GM12873 (cell line): Measurements from ENCODE around the gene TMEM179B.

Experiments used
- TF ChIP-seq, protein P1 (sequence below): IDR thresholded peaks from 2 replicates; pipeline ENCODE4 v1.5.1; 2012; ENCODE audit warnings: low read depth, mild to moderate bottlenecking, moderate library complexity, low read length, control low read depth; ENCODE audit not compliant: insufficient read depth; ENCODE audit errors: missing control alignments

Gene TMEM179B

DNA sequence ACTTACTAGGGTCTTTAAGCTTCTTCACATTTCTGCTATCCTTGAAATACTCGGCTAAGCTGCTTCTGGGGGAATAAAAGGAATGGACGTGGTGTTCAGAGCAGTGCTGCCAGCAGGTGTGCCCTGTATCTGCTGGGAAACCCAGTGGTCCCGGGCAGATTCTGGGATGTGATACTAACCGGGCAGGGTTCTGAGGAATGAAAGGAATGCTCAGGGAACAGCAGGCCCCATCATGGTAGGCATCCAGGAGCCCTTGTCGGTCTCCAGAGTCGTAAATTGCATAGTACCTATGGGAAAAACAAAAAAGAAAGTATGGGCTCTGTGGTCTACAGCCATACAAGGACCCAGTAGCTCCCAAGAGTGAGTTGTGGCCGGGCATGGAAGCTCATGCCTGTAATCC, 9.1 kb downstream of the TMEM179B start:
- TF ChIP-seq, protein P1, sequence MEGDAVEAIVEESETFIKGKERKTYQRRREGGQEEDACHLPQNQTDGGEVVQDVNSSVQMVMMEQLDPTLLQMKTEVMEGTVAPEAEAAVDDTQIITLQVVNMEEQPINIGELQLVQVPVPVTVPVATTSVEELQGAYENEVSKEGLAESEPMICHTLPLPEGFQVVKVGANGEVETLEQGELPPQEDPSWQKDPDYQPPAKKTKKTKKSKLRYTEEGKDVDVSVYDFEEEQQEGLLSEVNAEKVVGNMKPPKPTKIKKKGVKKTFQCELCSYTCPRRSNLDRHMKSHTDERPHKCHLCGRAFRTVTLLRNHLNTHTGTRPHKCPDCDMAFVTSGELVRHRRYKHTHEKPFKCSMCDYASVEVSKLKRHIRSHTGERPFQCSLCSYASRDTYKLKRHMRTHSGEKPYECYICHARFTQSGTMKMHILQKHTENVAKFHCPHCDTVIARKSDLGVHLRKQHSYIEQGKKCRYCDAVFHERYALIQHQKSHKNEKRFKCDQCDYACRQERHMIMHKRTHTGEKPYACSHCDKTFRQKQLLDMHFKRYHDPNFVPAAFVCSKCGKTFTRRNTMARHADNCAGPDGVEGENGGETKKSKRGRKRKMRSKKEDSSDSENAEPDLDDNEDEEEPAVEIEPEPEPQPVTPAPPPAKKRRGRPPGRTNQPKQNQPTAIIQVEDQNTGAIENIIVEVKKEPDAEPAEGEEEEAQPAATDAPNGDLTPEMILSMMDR: no peak

DNA sequence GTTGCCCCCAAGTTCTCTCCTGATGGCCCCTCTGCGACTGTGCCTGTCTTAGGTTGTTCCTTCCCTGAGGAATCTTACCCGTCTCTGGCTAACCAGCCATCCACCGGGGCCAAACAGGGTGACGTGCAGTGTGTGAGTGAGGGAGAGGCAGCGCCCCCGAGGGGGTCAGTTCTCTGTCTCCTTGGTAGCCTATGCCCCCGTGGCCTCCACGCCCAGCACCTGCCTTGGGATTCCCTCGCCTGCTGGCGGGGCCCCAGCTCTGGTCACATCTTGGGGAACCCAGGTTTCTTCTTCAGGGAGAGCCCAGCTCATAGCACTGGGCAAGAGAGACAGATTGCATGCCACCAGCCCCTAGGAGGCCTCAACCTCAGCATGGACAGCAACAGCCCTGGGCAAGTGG, 12.3 kb downstream of the TMEM179B start:
- TF ChIP-seq, protein P1: no peak

DNA sequence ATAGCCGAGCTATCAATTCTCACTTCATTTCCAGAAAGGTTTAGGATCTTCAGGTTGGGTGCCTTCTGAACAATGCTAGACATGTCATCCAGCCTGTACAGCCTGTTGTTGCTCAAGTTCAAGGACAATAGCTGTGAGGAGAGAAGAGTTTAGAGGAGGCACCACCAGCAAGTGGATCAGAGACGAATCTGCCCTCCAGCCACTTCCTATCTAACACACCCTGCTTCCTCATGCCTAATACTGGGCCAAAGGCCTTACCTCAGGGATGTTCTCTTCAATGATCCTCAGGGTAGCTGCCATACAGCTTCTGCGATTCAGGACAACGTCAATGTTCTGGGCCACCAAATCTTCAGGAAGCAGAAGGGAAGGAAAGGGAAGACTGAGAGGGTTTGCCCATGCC, 13.9 kb downstream of the TMEM179B start:
- TF ChIP-seq, protein P1: no peak

DNA sequence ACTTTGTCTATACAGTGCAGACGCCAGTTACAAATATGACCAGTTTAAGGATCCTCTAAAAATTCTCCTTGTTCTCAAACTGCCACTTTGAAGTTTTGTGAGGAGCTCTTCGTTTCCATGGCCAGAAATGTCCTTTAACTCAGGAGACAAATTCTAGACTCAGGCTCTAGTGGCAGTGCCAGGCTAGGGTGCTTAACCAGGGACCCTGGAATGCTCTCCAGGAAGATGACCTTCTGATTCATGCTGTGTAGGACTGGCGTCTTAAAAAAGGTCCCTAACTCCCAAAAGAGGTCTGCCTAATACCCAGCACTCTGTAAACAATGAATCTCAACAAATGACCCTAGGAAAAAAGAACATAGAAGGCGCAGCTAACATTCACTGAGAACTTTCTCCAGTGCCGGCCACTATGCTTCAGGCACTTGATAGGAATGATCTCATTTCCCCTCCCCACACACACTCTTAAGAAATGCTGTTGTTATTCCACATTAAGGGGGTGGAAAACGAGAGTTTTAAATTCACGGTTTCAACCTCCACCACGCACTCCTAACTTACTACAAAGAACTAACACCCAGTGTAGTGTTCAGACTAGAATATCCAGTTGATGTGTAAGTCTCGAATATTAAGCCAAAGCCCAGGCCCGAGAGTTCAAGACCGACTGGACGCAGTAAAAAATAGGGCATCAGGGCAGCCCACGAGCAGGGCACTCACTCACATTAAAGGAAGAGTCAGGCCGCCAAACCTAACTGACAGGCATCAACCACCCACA, 17.3 kb downstream of the TMEM179B start:
- TF ChIP-seq, protein P1: no peak

DNA sequence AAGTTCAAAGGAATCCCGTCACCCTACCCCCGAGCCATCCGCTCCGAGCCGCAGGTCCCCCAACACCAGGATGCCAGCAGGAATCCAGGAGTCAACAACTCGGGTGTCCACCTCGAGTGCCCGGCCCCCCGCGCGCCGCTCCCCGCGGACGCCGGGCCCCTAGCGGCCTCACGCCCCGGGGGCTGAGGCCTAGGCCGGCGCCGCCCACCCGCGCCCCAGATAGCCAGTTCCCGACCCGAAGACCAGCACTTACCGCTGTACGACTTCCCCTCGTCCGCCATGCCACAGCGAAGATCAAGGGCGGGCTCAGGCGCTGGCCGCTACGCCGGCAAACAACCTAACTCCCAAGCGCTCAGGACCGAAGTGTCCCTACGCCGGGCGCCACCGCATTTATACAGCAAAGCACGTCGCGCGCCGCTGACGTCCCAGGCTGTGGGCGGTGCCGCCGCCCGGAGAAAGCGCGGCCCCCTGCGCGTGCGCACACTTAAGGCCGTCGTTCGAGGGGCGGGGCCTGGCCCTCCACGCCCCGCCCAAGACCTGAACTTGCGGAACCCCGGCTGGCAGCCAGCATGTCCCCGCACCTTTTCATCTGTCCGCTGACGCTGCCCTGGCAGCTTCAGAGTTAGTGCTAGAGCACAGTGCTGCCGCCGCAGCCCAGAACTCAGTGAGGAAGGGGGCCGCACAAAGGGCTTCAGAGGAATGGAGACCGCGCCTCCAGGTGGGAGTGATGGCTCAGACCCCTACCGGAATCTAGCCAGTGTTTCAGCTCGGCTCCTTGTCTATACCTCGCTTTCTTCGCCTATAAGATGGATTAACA, 18.1 kb downstream of the TMEM179B start, which contains the start of gene NXF1:
NXF1 (minus strand) TSS at position 365 of the 817 bp plus-strand sequence; CDS start at position 281, 84 bp downstream.
- TF ChIP-seq, protein P1: peak; percentile 30

DNA sequence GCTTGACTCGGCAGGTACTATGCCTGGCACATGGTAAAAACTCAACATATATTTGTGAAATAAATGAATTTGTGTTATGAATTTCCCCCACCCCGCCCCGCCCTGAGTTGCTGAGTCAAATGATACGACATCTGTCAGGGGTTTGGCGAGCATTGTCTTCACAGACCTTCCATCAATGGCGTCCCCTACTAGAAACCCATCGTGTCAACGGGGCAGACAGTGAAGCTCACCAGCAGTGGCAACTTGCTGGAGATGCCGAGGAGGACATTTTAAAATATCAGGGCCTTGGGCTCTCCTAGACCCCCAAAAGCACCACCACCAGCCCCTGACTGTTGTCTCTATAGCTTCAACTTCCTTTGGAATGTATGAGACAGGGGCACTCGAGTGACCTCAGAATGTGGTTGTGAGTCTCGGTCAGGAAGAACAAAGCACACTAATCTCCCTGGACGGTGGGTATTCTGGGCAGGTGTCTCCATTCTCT, 18.8 kb downstream of the TMEM179B start:
- TF ChIP-seq, protein P1: no peak

DNA sequence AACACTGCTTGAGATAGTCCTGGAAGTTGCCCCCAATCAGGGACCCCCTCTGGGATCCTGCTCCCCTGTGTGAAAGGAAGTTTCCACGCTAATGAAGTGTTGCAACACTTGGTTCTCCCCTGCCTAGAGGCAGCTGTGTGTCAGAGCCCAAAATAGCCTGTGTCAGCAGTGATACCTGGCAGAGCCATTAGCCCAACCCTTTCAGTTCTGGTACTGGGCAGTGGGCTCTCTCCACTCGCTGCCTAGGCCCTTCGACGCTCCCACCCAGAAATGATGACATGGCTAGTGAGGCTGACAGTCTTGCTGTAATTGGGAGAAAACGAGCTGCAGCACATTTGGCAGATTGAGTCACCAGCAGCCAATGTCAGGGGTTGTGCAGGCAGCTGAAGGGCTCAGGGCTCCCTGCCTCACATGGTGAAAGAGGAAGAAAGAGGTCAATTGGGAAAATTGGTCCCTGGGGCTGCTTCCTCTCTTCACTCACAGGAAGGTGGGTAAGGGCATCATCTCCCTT, 19.5 kb downstream of the TMEM179B start:
- TF ChIP-seq, protein P1: no peak
